Activated CD8-positive, alpha-beta memory T cell treated with anti-CD3 and anti-CD28 coated beads for 1 hour (primary cell): ENCODE results near the gene MZT2A.
"Not testable (repeated sequence)": the region's sequence is repeated elsewhere in the genome, so short reads cannot be mapped to it uniquely, and the experiment has no call there.

Experiments used
- DNase-seq, 2 donors: peaks; one replicate each; pipeline ENCODE4 v3.0.0-alpha.2; 2020; ENCODE audit warnings: low read depth in 1 of 2; ENCODE audit errors: extremely low read depth in 1 of 2

The MZT2A gene

GRCh38 chr2:131471624-131472023, 20.6 kb downstream of the MZT2A start:
- not testable (repeated sequence) for DNase-seq

- not testable (repeated sequence) for DNase-seq
Observed at GRCh38 chr2:131470944-131471343, 21.3 kb downstream of the MZT2A start.

- not testable (repeated sequence) for DNase-seq
Observed at GRCh38 chr2:131467722-131468121, 24.5 kb downstream of the MZT2A start.

- not testable (repeated sequence) for DNase-seq
Observed at GRCh38 chr2:131454914-131455313, 37.3 kb downstream of the MZT2A start.

- DNase-seq = not testable (repeated sequence)
Observed at GRCh38 chr2:131451265-131451949, 40.8 kb downstream of the MZT2A start.

GRCh38 chr2:131447981-131448380, 44.2 kb downstream of the MZT2A start:
- DNase-seq = not testable (repeated sequence)

- no peak for DNase-seq
Observed at GRCh38 chr2:131445896-131446295, 46.3 kb downstream of the MZT2A start.

GRCh38 chr2:131445515-131445797, 46.7 kb downstream of the MZT2A start:
- DNase-seq = not testable (repeated sequence)

- not testable (repeated sequence) for DNase-seq
Observed at GRCh38 chr2:131444736-131445514, 47.3 kb downstream of the MZT2A start.

- not testable (repeated sequence) for DNase-seq
Observed at GRCh38 chr2:131440742-131441468, 51.3 kb downstream of the MZT2A start.
